Small intestine (tissue), 7 donors: Measurements from ENCODE around the gene BICC1. TPM values are rescaled to one million over a fixed set of nuclear protein-coding genes. Genes with fewer than 3 reads are reported as not detected.

Experiments used
- DNase-seq, 2 donors: peaks; one replicate each; pipeline versions ENCODE4 v3.0.0 to v3.0.0-alpha.2; 2013
- FAIRE-seq: peaks from 2 replicates; lab custom pipeline; 2012; peaks lifted over from hg19 to GRCh38; lab: Jason Lieb, UNC
- H3K27ac ChIP-seq, 3 donors: one replicate each; pipeline ENCODE4 v1.5.1; 2013; ENCODE audit warnings: low read length in 2 of 3, mild to moderate bottlenecking in 2 of 3, control low read depth in 1 of 3, inconsistent platforms in 1 of 3, low read depth in 1 of 3, moderate library complexity in 1 of 3
- H3K27me3 ChIP-seq, 3 donors: one replicate each; pipeline ENCODE4 v1.6.1; 2013; ENCODE audit warnings: low read length in 3 of 3, inconsistent platforms in 1 of 3; ENCODE audit not compliant: control insufficient read depth in 3 of 3, insufficient read depth in 3 of 3
- H3K36me3 ChIP-seq, 3 donors: one replicate each; pipeline ENCODE4 v1.6.1; 2013; ENCODE audit warnings: low read length in 3 of 3, inconsistent platforms in 1 of 3, low read depth in 1 of 3, mild to moderate bottlenecking in 1 of 3, moderate library complexity in 1 of 3; ENCODE audit not compliant: control insufficient read depth in 3 of 3, insufficient read depth in 2 of 3
- H3K4me1 ChIP-seq, 3 donors: one replicate each; pipeline ENCODE4 v1.6.1; 2013; ENCODE audit warnings: low read length in 2 of 3, inconsistent platforms in 1 of 3, low read depth in 1 of 3, mild to moderate bottlenecking in 1 of 3, moderate library complexity in 1 of 3; ENCODE audit not compliant: control insufficient read depth in 3 of 3, insufficient read depth in 2 of 3
- H3K4me3 ChIP-seq, 3 donors: one replicate each; pipeline ENCODE4 v1.5.1; 2013; ENCODE audit warnings: low read length in 3 of 3, control low read depth in 1 of 3, inconsistent platforms in 1 of 3, low read depth in 1 of 3, mild to moderate bottlenecking in 1 of 3, moderate library complexity in 1 of 3
- H3K9me3 ChIP-seq, 2 donors: one replicate each; pipeline ENCODE4 v1.6.1; 2013; ENCODE audit warnings: low read depth in 1 of 2, low read length in 1 of 2; ENCODE audit not compliant: control insufficient read depth in 2 of 2, insufficient read depth in 1 of 2
- WGBS, 3 donors: extraction: QIAGEN DNeasy Blood & Tissue Kit; methylation state at CpG; one replicate each; pipeline ENCODE4 v1.1.7; 2013; 5-methylcytosine and 5-hydroxymethylcytosine counted together
- polyA plus RNA-seq, 4 donors: library from polyadenylated mRNA; stranded (reverse) in 3 of 4; unstranded in 1 of 4; fragments of 200-250 nt in 3 of 4; fragments of 120-200 nt in 1 of 4; gene quantifications; one replicate each; pipeline versions ENCODE4 v1.2.1 to v1.2.3, GENCODE V29; 2013
- donor health status: healthy with polysubstance abuse.
- donor health status: control.
- donor health status: control.
- donor health status: Bipolar disorder and iron deficiency.
- donor health status: healthy.

Gene BICC1
- polyA plus RNA-seq, 4 donors: 0.81 to 4.7 (median 1.3) TPM; not detected in 1

DNA sequence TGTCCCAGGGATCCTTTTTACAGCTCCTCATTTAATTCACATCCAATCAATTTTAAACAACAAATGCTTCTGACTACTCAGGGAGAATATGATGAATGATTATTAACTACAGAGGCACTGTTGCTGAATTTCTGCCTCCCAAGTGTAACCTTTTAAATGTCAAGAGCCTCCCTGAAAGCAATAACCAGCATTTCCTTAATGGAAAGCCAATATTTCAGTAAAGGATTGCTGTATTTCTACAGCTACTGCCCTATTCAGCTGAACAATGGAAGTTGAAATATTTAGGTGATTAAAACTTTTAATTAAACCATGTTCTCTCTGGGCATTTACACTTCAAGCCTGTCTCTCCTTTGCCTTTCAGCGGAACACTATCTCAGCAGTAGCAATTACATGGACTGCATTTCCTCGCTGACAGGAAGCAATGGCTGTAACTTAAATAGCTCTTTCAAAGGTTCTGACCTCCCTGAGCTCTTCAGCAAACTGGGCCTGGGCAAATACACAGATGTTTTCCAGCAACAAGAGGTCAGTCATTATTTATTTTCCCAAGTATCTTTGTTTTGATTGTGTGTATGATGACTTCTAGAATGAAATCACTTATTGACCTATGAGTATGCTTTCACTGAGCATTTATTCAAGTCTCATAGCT, 304.7 kb downstream of the BICC1 start:
- no peaks in the 10 kb centered on the region for H3K36me3 ChIP-seq
- no peak overlapping the region for H3K4me3 ChIP-seq
- H3K27me3 ChIP-seq: no peaks in the 10 kb centered on the region
- FAIRE-seq: no peak
- no peak overlapping the region for H3K27ac ChIP-seq
- H3K9me3 ChIP-seq: no peaks in the 10 kb centered on the region
- DNase-seq: peak in 1 of 2 donors; percentile 2
- no peaks in the 10 kb centered on the region for H3K4me1 ChIP-seq
- 57 to 73% (median 62%) methylated on average over 2 of the region's 2 CpGs for WGBS, 3 donors

- H3K27me3 ChIP-seq: no peaks in the 10 kb centered on the region
- DNase-seq (peak in 1 of 2 donors; percentile 2), FAIRE-seq (no peak)
- H3K36me3 ChIP-seq: no peaks in the 10 kb centered on the region
- H3K9me3 ChIP-seq: no peaks in the 10 kb centered on the region
- H3K4me1 ChIP-seq: no peaks in the 10 kb centered on the region
- no peak overlapping the region for H3K27ac ChIP-seq
- 5 to 36% (median 17%) methylated on average over 1 of the region's 1 CpG for WGBS, 3 donors
- no peak overlapping the region for H3K4me3 ChIP-seq
Observed at GRCh38 chr10:58818900-58819299, 306.2 kb downstream of the BICC1 start.

DNA sequence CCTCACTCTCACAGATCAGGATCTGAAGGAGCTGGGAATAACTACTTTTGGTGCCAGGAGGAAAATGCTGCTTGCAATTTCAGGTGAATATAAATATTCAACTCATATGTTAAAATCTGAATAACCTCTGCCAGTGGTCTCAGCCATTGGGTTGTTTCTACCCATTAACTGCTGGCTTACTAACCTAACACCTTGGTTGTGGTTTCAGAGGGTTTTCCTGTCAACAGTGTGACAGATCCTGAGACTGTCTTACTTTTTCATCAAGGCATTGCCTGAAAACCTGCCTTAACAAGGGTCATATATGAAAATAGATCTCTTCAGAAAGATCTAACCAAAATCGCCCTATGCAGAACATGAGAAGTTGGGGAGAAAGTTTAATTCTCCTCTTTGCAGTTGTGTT, 307.7 kb downstream of the BICC1 start:
- H3K9me3 ChIP-seq: no peaks in the 10 kb centered on the region
- FAIRE-seq: no peak
- WGBS, 3 donors: 76 to 91% (median 82%) methylated on average over 1 of the region's 1 CpG
- no peaks in the 10 kb centered on the region for H3K4me1 ChIP-seq
- H3K36me3 ChIP-seq: no peaks in the 10 kb centered on the region
- H3K27me3 ChIP-seq: no peaks in the 10 kb centered on the region
- H3K4me3 ChIP-seq: no peak overlapping the region
- DNase-seq: no peak
- no peak overlapping the region for H3K27ac ChIP-seq

GRCh38 chr10:58820861-58821751, 308.4 kb downstream of the BICC1 start:
- no peak for FAIRE-seq

DNA sequence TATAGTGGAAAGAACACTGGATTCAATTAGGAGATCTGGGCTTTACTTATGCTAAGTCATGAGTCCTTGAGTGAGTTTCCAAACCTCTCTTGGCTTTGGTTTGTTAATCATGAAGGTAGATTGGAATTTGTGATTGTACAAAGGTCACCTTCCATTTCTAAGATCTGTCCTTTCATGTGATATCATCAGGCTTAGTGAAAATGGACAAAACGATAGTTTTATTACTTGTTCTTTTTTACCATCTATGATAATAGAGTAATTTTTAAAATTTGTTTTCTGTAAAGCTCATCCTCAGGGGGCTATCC, 309.0 kb downstream of the BICC1 start:
- Histone ChIP-seq H3K9me3 (no peaks in the 10 kb centered on the region), H3K27ac (no peak overlapping the region), H3K4me1 (no peaks in the 10 kb centered on the region), H3K4me3 (no peak overlapping the region), H3K27me3 (no peaks in the 10 kb centered on the region), H3K36me3 (no peaks in the 10 kb centered on the region)
- FAIRE-seq (no peak), DNase-seq (no peak)
- 11 to 61% (median 39%) methylated on average over 1 of the region's 1 CpG for WGBS, 3 donors

More at GRCh38 chr10:58820861-58821751, 308.4 kb downstream of the BICC1 start:
- Histone ChIP-seq H3K36me3 (no peaks in the 10 kb centered on the region), H3K4me1 (no peaks in the 10 kb centered on the region), H3K9me3 (no peaks in the 10 kb centered on the region), H3K27me3 (no peaks in the 10 kb centered on the region), H3K27ac (no peak overlapping the region), H3K4me3 (no peak overlapping the region)
- DNase-seq: no peak
- WGBS, 3 donors: 71 to 76% (median 76%) methylated on average over 7 of the region's 7 CpGs

DNA sequence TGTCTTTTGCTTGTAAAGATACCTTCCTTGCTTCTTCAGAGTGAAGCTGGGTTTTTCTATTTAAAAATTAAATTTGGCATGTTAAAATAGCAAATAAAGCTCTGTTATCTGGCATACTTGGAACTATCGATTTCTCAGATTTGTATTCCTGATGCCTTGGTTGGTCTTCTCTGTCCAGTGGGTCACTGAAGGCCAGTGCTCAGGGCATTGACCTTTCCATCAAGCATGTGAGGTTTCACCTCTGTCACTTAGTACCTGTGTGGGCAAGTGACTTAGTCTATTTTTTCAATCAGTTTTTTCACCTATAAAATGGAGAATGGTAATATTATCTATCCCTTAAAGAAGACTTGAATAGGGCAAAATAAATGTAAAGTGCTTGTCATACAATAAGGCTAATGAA, 311.3 kb downstream of the BICC1 start:
- no peaks in the 10 kb centered on the region for H3K36me3 ChIP-seq
- H3K4me1 ChIP-seq: no peaks in the 10 kb centered on the region
- no peak overlapping the region for H3K4me3 ChIP-seq
- H3K9me3 ChIP-seq: no peaks in the 10 kb centered on the region
- H3K27ac ChIP-seq: no peak overlapping the region
- 88 to 94% (median 89%) methylated on average over 1 of the region's 1 CpG for WGBS, 3 donors
- FAIRE-seq (no peak), DNase-seq (no peak)
- no peaks in the 10 kb centered on the region for H3K27me3 ChIP-seq

DNA sequence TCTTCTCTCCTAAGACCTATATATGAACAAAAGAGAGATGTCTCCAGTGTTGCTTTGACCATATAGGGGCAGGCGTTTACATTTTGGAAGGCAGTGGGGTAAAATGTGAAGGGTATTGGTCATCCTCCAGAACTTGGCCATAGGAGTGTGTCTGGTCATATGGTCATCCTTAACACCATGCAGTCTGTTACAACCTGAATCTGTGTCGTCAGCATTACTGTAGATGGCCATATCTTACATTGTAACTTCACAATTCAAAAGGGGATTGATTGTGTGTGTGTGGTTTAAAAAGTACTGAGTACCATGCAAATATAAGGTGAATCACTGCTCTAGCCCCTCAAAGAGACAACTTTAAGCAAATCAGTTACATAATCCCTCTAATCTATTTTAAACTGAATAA, 311.7 kb downstream of the BICC1 start:
- no peaks in the 10 kb centered on the region for H3K9me3 ChIP-seq
- no peaks in the 10 kb centered on the region for H3K4me1 ChIP-seq
- no peak for DNase-seq
- no peak overlapping the region for H3K4me3 ChIP-seq
- H3K27me3 ChIP-seq: no peaks in the 10 kb centered on the region
- no peak overlapping the region for H3K27ac ChIP-seq
- FAIRE-seq: no peak
- WGBS, 3 donors: 78 to 85% (median 85%) methylated on average over 2 of the region's 2 CpGs
- H3K36me3 ChIP-seq: no peaks in the 10 kb centered on the region

- DNase-seq: no peak
- 35 to 53% (median 49%) methylated on average over 6 of the region's 6 CpGs for WGBS, 3 donors
- Histone ChIP-seq H3K4me1 (no peaks in the 10 kb centered on the region), H3K36me3 (no peaks in the 10 kb centered on the region), H3K9me3 (no peaks in the 10 kb centered on the region), H3K4me3 (no peak overlapping the region), H3K27me3 (no peaks in the 10 kb centered on the region), H3K27ac (no peak overlapping the region)
- no peak for FAIRE-seq
Observed at GRCh38 chr10:58826694-58827093, 314.0 kb downstream of the BICC1 start.
